OCI-LY1 (cell line): ENCODE data around the gene C9.
"Not testable (repeated sequence)": the region's sequence is repeated elsewhere in the genome, so short reads cannot be mapped to it uniquely, and the experiment has no call there.

Source experiments
- H2AFZ ChIP-seq: fragments of 200-600 bp; sonication (generic), shearing (Covaris generic); 2 replicates; pipeline ENCODE4 v1.6.0; 2014; ENCODE audit warnings: antibody characterized with exemption, mild to moderate bottlenecking, low read length
- H3F3A ChIP-seq: fragments of 200-600 bp; sonication (generic), shearing (Covaris generic); 2 replicates; pipeline ENCODE4 v1.6.0; 2014; ENCODE audit warnings: mild to moderate bottlenecking, antibody characterized with exemption, low read length, moderate library complexity; ENCODE audit not compliant: insufficient read depth
- H3K27ac ChIP-seq: fragments of 200-600 bp; sonication (generic); 2 replicates; pipeline ENCODE4 v1.5.1; 2014; ENCODE audit warnings: low read length, mixed run types, mild to moderate bottlenecking, low read depth; ENCODE audit not compliant: poor library complexity, severe bottlenecking
- H3K27me3 ChIP-seq: fragments of 200-600 bp; sonication (generic); 2 replicates; pipeline ENCODE4 v1.6.0; 2014; ENCODE audit warnings: antibody characterized with exemption, mild to moderate bottlenecking, low read length, moderate library complexity; ENCODE audit not compliant: insufficient read depth
- H3K36me3 ChIP-seq: fragments of 200-600 bp; sonication (generic); 2 replicates; pipeline ENCODE4 v1.6.1; 2014; ENCODE audit warnings: mild to moderate bottlenecking, antibody characterized with exemption, low read length, moderate library complexity, mixed read lengths; ENCODE audit not compliant: insufficient read depth
- H3K4me1 ChIP-seq: fragments of 200-600 bp; sonication (generic); 2 replicates; pipeline ENCODE4 v1.5.1; 2014; ENCODE audit warnings: mild to moderate bottlenecking, low read length, moderate library complexity; ENCODE audit not compliant: insufficient read depth, severe bottlenecking
- H3K4me2 ChIP-seq: fragments of 200-600 bp; sonication (generic), shearing (Covaris generic); 2 replicates; pipeline ENCODE4 v1.6.1; 2014; ENCODE audit warnings: low read length
- H3K4me3 ChIP-seq: fragments of 200-600 bp; sonication (generic); 2 replicates; pipeline ENCODE4 v1.5.1; 2014; ENCODE audit warnings: low read length, low read depth, mild to moderate bottlenecking, mixed read lengths; ENCODE audit not compliant: poor library complexity, severe bottlenecking
- H3K79me2 ChIP-seq: fragments of 200-600 bp; shearing (Covaris generic); 2 replicates; pipeline ENCODE4 v1.6.1; 2016; ENCODE audit warnings: mixed run types, low read length, mixed read lengths; ENCODE audit not compliant: insufficient read depth
- H3K9ac ChIP-seq: fragments of 200-600 bp; sonication (generic), shearing (Covaris generic); 2 replicates; pipeline ENCODE4 v1.6.1; 2014; ENCODE audit warnings: mild to moderate bottlenecking, low read length, mixed read lengths
- H3K9me2 ChIP-seq: fragments of 200-600 bp; sonication (generic), shearing (Covaris generic); 2 replicates; pipeline ENCODE4 v1.6.1; 2014; ENCODE audit warnings: low read depth, mild to moderate bottlenecking, low read length, mixed read lengths
- H3K9me3 ChIP-seq: fragments of 200-600 bp; shearing (Covaris generic); 2 replicates; pipeline ENCODE4 v1.6.1; 2014; ENCODE audit warnings: low read length, mixed read lengths
- H4K20me1 ChIP-seq: fragments of 200-600 bp; sonication (generic), shearing (Covaris generic); 2 replicates; pipeline ENCODE4 v1.6.0; 2016; ENCODE audit warnings: mild to moderate bottlenecking, low read length; ENCODE audit not compliant: insufficient read depth
- EZH2 ChIP-seq: fragments of 200-600 bp; sonication (generic), shearing (Covaris generic); IDR thresholded peaks from 2 replicates; pipeline ENCODE4 v1.8.0; 2017; ENCODE audit warnings: borderline replicate concordance, mixed run types, mild to moderate bottlenecking, antibody characterized with exemption, low read length, moderate library complexity, mixed read lengths
- TF ChIP-seq, protein P1 (sequence below): fragments of 200-600 bp; sonication (generic), shearing (Covaris generic); IDR thresholded peaks from 2 replicates; pipeline ENCODE4 v1.5.1; 2017; ENCODE audit warnings: mild to moderate bottlenecking, antibody characterized with exemption, low read length, moderate library complexity, mixed read lengths

Gene C9

GRCh38 chr5:39323542-39323941 lies 40.8 kb downstream of the C9 start:
- Histone ChIP-seq H2AFZ (no peak overlapping the region), H4K20me1 (no peaks in the 10 kb centered on the region), H3K4me1 (no peaks in the 10 kb centered on the region), H3K27me3 (no peaks in the 10 kb centered on the region), H3K9me2 (no peaks in the 10 kb centered on the region), H3K79me2 (no peaks in the 10 kb centered on the region), H3K9me3 (0 out of 2 replicates have a peak, but pooled peaks cover 2% of the 10 kb centered on the region), H3K4me3 (no peak overlapping the region), H3K4me2 (no peak overlapping the region), H3K27ac (no peak overlapping the region), H3K36me3 (no peaks in the 10 kb centered on the region), H3K9ac (no peak overlapping the region), H3F3A (no peaks in the 10 kb centered on the region)
- TF ChIP-seq EZH2: no peak
- TF ChIP-seq, protein P1, sequence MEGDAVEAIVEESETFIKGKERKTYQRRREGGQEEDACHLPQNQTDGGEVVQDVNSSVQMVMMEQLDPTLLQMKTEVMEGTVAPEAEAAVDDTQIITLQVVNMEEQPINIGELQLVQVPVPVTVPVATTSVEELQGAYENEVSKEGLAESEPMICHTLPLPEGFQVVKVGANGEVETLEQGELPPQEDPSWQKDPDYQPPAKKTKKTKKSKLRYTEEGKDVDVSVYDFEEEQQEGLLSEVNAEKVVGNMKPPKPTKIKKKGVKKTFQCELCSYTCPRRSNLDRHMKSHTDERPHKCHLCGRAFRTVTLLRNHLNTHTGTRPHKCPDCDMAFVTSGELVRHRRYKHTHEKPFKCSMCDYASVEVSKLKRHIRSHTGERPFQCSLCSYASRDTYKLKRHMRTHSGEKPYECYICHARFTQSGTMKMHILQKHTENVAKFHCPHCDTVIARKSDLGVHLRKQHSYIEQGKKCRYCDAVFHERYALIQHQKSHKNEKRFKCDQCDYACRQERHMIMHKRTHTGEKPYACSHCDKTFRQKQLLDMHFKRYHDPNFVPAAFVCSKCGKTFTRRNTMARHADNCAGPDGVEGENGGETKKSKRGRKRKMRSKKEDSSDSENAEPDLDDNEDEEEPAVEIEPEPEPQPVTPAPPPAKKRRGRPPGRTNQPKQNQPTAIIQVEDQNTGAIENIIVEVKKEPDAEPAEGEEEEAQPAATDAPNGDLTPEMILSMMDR: no peak

DNA sequence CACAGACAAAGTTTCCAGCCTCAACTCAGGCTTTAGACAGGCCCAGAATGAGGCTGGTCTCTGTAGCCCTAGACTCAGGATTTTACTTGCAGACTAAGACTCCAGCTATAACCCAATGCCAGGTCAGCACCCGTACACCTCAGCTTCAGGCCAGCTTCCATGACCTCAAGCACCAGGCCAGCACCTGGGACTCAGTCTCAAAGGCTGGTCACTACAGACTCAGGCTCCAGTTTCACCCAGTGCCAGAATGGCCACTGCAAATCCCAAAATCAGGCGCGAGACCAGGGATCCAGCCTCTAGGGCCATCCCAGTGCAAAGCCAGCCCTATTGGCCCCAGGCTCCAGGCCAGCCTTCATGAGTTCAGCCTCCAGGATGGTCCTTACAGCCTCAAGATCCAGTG lies 44.9 kb downstream of the C9 start:
- no peaks in the 10 kb centered on the region for H3K36me3 ChIP-seq
- H3K27ac ChIP-seq: no peak overlapping the region
- TF ChIP-seq EZH2: no peak
- TF ChIP-seq, protein P1: no peak
- no peaks in the 10 kb centered on the region for H3K9me2 ChIP-seq
- H3K9ac ChIP-seq: no peak overlapping the region
- no peaks in the 10 kb centered on the region for H4K20me1 ChIP-seq
- H3K4me2 ChIP-seq: no peak overlapping the region
- no peaks in the 10 kb centered on the region for H3K4me1 ChIP-seq
- H3K4me3 ChIP-seq: no peak overlapping the region
- no peaks in the 10 kb centered on the region; the same call in 1 of the 2 replicates for H3F3A ChIP-seq
- H2AFZ ChIP-seq: no peak overlapping the region
- 0 out of 2 replicates have a peak, but pooled peaks cover 2% of the 10 kb centered on the region for H3K9me3 ChIP-seq
- H3K27me3 ChIP-seq: no peaks in the 10 kb centered on the region
- H3K79me2 ChIP-seq: no peaks in the 10 kb centered on the region

- not testable (repeated sequence) for H3K4me3 ChIP-seq, H3K9me2 ChIP-seq
Observed at GRCh38 chr5:39316464-39316863, 47.8 kb downstream of the C9 start.

DNA sequence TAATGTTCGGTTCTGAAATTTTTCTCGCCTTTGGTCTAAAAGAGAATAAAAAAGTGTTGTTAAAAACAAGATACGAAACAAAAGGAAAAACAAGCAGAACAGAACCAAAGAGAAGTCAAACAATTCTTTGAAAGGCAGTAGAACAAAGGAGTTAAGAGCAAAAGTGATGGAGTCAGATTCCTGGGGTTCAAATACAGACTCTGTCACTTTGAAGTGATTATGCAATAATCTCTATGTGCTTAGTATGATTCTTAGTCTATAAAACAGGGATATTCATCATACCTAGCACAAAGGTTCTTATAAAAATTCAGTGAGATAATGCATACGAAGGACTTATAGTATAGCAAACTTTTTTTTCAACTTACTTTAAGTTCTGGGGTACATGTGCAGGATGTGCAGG lies 48.3 kb downstream of the C9 start:
- Histone ChIP-seq H3K9me2 (no peaks in the 10 kb centered on the region), H3K9me3 (0 out of 2 replicates have a peak, but pooled peaks cover 2% of the 10 kb centered on the region), H3K4me2 (no peak overlapping the region), H3F3A (no peaks in the 10 kb centered on the region; the same call in 1 of the 2 replicates), H3K4me1 (no peaks in the 10 kb centered on the region), H3K27me3 (no peaks in the 10 kb centered on the region), H3K36me3 (no peaks in the 10 kb centered on the region), H3K27ac (no peak overlapping the region), H3K9ac (no peak overlapping the region), H3K79me2 (no peaks in the 10 kb centered on the region), H2AFZ (no peak overlapping the region), H4K20me1 (no peaks in the 10 kb centered on the region), H3K4me3 (no peak overlapping the region)
- no peak for TF ChIP-seq EZH2
- TF ChIP-seq, protein P1: no peak

More at GRCh38 chr5:39316464-39316863, 47.8 kb downstream of the C9 start:
- H3K9me3 ChIP-seq, H2AFZ ChIP-seq, H3K9ac ChIP-seq, H3K4me1 ChIP-seq, H3F3A ChIP-seq, H3K79me2 ChIP-seq, H4K20me1 ChIP-seq, H3K36me3 ChIP-seq, H3K27ac ChIP-seq, H3K27me3 ChIP-seq, H3K4me2 ChIP-seq: not testable (repeated sequence)
